Measurements from ENCODE around the gene FBXO4. TPM values are rescaled to one million over a fixed set of nuclear protein-coding genes. Genes with fewer than 3 reads are reported as not detected.
"Not testable (repeated sequence)": the region's sequence is repeated elsewhere in the genome, so short reads cannot be mapped to it uniquely, and the experiment has no call there.

The FBXO4 gene
- total RNA-seq, 1 donor from 2014 or later: 12.5 TPM

DNA sequence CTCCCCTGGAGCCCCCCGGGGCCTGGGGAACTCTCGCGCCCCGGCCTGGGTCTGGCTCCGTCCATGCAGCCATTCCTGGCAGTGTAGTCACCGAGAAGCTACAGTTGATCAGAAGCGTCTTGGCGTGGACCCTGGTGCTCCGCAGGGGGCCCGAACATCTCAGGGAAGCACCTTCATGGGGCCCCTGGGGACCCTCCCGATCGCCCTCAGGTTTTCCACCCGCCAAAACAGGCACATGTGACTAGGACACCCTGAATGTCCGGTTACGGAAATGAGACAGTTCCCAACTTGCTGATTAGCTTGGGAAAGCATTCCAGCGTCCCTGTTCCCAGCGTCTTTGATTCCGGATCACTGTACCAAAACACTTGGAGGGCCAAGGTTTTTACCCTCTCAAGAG, 472 bp downstream of the FBXO4 start:
- no peak for ATAC-seq

- no peak for ATAC-seq
Observed at GRCh38 chr5:41927604-41928003, 2.5 kb downstream of the FBXO4 start.

DNA sequence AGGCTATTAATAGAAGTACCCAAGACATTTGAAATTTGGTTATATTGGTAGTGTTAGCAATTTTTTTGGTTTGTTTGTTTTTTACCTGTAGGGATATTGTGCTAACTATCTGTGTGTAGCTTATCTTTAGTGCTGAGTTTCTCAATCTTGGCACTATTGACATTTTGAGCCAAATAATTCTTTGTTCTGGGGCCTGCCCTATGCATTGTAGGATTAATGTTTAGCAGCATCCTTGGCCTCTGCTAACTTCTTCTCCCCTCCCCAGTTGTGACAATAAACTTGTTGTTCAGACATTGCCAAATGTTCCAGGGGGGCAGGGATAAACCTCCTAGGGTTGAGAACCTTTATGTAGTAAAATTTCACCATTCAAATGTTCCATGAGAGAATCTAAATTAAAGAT, 4.0 kb downstream of the FBXO4 start:
- ATAC-seq: no peak

- ATAC-seq: no peak
Observed at GRCh38 chr5:41932770-41933169, 7.7 kb downstream of the FBXO4 start.

DNA sequence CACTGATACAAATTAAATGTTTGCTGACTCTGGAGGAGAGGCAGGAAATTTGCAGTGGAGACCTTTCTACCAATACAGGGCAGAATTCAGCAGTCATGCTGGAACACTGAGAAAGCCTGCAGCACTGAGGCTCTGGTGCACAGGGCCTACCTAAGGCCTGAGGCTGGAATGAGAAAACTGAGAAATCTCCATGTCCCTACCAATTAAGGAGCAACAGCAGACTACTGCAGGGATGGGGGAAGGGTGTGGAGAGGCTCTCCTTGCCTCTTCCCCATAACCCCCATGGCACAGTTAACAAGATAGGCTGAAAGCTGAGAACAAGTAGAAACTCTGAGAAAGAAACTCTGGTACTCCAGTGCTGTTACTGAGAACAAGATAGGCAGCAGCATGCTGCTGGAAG, 10.5 kb downstream of the FBXO4 start:
- ATAC-seq: no peak

GRCh38 chr5:41940641-41941040, 15.6 kb downstream of the FBXO4 start:
- ATAC-seq: no peak

GRCh38 chr5:41945332-41945955, 20.4 kb downstream of the FBXO4 start:
- ATAC-seq: not testable (repeated sequence)

DNA sequence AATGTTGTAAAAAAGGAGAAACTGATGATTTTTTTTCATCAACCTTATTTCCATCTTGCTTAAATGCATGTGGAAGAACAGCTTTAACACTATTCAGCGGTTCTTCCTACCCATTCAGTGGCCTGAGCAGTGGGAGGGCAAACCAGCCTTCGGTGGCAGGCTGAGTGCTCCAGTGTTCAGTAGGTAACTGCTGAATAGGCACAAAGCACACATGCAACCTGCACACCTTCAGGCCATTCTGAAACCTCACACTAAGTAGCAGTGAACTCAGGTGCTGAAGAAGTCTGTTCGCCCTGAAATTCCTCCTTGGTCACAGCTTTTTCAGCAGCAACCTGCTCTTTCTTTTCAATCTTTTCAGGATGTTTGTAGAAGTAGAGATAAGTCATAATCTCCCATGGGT, 26.1 kb downstream of the FBXO4 start:
- ATAC-seq: no peak

DNA sequence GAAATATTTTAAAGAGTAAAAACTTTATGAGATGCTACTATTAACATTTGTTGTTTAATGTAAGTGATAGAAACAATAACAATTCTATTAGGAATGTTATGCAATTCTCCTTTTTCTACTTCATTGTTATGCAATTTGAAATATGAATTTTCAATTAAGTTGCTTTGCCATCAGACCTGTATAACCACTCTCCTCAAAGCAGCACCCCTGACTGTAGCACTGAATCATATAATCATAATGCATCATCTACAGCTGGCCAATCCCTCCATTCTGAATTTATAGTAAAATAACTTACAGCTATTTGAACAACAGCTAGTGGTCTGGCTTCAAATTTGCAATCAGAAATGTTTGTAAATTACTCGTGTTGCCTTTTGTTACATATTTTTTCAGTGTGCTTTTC, 29.2 kb downstream of the FBXO4 start:
- ATAC-seq: peak; percentile 88

DNA sequence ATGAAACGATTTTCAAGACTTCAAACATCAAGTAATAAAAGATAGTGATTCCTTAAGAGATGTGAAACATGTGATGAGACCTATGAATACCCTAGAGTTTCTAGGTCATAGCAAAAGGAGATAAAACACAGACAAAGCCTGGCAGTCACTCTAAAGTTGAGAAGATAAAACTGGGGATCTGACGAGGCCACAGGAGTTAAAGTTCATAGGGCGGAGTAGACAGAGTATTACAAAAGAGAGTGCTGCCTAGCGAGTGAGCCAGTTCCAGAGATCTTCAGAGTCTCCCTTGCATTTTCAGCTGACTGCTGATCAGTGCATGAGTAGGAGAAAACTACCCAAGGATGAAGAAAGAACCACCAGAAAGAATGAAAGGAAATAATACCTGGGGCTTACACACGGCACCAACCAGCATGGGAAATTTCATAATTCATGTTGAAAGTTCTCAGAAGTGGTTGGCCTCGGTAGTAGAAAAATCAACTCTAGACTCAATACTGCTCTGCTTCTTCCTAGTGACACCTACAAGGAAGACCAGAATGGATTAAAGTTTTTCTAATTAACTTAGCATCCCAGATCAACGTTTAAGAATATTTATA, 30.4 kb downstream of the FBXO4 start:
- ATAC-seq: no peak

DNA sequence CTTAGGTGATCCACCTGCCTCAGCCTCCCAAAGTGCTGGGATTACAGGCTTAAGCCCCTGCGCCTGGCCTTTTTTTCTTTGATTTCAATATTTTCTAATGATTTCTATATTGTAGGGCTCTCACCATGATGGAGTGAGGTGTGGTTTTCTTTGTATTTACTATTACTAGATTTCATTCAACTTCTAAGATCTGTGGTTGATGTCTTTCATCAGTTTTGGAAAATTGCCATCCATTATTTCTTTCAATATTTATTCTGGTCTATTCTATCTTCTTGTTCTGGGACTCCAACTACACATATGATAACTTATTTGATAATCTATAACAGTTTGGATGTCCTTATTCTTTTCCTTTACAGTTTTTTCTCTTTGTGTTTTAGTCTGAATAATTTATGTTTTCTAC, 31.9 kb downstream of the FBXO4 start:
- no peak for ATAC-seq

- no peak for ATAC-seq
Observed at GRCh38 chr5:41960481-41960880, 35.4 kb downstream of the FBXO4 start.

DNA sequence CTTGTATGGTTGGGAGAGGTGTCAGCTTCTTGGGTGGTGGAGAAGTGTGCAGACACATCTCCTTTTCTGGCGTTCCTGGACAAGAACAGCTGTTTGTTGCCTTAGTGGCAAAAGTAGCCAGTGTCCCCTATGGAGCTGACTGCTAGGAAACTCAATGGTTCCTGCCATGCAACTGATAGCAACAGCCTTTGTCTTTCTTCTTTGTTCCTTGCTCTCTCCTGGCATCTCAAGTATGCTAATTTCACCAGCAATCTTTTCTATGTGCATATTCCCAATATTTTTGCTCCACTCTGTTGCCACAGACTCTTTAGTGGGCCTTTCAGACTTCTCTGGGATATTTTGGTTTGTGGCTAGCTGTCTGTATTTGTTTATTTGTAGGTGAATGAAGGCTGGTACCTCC, 36.7 kb downstream of the FBXO4 start:
- ATAC-seq: no peak

DNA sequence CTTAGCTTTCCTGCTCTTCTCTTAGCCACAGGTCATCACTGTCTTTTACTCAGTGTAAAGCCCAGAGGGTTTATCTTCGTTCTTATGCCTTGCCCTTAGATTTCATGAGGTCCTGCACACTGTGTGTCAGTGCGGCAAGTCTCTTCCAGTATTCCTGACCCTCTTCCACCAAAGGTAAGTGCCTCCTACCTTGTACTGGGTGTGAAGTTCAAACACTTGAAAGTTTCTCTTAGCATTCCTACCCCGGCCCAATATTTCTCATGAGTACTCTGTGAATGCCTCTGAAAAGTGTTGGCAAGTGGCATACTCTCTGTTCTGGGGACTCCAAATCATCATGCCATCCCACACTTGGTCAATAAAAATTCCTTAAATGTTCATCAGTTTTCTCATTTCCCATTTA, 37.4 kb downstream of the FBXO4 start:
- no peak for ATAC-seq

GRCh38 chr5:41966401-41967105, 41.5 kb downstream of the FBXO4 start:
- no peak for ATAC-seq

DNA sequence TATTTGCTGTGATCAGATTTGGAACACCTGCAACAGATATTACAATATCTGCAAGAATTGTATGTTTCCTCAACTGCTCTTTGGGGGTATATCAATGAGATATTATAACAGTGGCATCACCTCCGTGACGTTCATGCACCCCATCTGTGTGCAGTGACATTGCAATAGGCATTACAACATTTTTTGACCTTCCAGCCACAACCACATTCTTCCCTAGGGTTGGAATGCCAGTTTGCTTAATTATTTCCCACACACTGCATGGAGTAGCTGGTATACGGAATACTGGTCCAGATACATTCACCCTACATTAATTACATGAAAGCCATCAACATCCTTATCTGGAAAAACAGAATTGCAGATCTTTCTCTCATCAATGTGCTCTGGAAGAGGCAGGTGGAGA, 42.3 kb downstream of the FBXO4 start:
- ATAC-seq: no peak

- ATAC-seq: no peak
Observed at GRCh38 chr5:41968153-41968723, 43.2 kb downstream of the FBXO4 start.

DNA sequence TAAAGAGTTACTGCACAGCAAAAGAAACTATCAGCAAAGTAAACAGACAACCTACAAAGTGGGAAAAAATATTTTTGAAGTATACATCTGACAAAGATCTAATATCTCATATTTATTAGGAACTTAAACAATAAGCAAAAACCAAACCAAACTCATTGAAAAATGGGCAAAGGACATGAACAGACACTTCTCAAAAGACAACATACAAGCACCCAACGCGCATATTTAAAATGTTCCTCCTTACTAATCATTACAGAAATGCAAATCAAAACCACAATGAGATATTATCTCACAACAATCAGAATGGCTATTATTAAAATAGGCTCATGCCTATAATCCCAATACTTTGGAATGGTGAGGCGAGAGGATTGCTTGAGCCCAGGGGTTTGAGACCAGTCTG, 48.0 kb downstream of the FBXO4 start:
- ATAC-seq: no peak

DNA sequence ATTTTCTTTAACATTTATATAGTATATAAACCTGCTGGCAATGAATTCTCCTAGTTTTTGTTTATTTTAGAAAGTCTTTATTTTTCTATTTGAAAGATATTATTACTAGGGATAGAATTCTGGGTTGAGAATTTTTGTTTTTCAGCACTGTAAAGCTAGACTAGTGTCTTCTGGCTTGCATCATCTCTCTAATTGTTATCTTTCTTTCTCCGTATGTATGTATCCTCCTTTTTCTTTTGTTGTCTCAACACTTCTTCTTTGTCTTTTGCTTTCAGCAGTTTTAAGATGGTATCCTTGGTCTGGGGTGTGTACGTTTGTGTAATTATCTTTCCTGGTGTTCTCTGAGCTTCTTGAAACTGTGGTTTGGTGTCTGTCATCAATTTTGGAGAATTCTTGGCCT, 48.8 kb downstream of the FBXO4 start:
- no peak for ATAC-seq

DNA sequence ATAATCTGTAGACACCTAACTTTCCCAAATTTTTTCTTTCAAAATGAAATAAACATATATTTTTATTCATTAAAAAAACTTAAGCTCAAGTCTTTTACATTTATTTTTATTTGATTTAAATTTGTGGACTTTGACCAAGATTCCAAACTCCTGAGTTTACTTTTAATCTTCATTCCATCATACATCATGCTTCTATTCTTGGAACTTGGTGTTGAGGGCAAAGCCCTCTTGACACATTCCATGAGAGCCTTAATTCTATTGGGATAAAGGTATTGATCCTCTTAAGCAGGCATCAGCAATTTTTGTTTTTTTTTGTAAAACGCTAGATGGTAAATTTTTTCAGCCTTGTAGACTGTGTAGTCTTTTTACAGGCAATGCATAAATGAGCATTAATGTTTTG, 53.6 kb downstream of the FBXO4 start:
- ATAC-seq: no peak

DNA sequence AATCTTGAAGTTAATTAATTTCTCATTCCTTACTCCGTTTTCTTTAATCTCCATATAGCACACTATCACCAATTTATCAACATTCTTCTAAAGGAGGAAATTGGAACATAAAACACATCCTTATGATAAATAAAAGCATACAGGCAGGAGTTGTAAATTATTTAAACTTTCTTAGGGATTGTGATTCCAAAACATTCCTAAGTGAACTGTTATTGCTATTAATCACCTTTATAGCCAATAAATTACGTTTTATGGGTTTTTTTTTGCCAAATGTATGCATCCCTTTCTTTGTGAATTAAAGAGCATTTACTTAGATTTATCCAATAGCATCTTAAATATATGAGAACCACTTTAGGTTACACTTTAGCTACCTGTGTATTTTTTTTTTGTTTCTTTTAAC, 55.3 kb downstream of the FBXO4 start:
- ATAC-seq: no peak

DNA sequence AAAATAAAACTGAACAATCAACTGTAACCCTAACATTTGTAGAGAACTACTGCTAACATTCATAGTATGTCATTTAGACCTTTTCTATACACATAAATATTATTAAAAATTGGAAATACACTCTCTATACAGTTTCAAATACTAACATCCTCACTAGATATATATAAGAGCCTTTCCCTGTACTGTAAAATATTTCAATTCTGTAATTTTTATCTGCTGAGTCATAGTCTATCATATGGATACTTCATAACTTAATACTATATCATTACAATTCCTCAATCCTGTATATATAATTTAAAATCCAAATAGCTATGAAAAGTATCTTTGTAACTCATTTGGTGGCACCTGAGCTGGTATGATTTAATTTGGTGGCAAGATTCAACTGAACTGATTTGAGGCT, 55.8 kb downstream of the FBXO4 start:
- ATAC-seq: no peak

GRCh38 chr5:41982858-41983257, 57.8 kb downstream of the FBXO4 start:
- ATAC-seq: not testable (repeated sequence)

DNA sequence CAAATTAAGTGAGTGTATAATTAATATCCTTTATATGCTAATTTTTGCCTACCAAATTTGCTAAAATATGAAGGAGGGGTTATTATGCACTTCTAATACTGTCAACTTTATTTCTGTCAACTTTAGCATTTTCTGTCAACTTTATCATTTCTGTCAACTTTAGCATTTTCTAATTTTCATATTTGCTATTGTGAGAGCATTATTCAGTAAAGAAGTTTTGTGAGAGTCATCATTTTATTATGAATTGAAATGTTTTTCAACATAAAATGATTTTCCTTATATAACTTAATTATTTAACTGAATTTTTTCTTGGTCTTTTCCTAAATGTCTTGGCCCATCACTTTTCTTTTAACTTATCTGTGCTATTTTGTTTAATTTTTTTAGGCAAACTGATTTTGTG, 58.2 kb downstream of the FBXO4 start:
- no peak for ATAC-seq
